Measurements from ENCODE around the gene MAGEF1. TPM values are rescaled to one million over a fixed set of nuclear protein-coding genes. Genes with fewer than 3 reads are reported as not detected.

Gene MAGEF1
- total and polyA plus RNA-seq, 11 donors = 24.7 to 36.4 (median 31.8) TPM

DNA sequence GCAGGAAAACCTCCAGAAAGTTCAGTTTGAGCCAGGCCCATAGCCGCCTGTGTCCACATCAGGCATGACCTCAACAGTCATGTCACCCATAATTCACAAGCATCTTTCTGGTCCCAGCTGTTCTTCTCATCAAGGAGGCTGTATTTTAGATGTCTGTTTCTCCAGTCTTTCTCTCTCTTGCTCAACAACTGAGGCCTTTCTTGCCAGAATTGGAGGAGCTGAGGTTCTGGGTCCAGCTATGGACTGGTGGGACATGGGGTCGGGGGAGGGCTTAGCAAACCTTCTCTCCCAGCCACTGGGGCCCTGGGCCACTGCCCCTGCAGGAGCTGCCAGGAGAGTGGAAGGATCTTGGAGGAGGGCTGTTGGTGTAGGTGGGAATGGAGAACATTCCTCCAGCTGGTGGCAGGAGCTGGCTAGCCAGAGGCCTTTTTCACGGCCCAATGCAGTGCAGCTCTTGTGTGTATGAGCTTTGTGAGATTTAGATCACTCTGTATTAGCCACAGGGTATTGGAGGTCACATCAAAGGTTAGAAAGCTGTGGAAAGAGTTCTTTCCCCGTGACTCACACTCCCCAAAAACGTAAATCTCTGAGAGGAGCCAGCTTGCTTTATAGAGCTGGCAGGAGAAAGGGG lies 23.5 kb downstream of the MAGEF1 start:
- DNase-seq (peak in 1 of 5 donors; percentile 50), ATAC-seq (peak; percentile 15 to 80 (median 60))
- H3K27ac ChIP-seq = peak overlapping the region in 11 of 12 donors; percentile 7 to 79 (median 51)
- no peaks in the 10 kb centered on the region for H3K27me3 ChIP-seq
- no peaks in the 10 kb centered on the region for H3K9me3 ChIP-seq
- H3K4me1 ChIP-seq = peaks cover 0 to 57% (median 26%) of the 10 kb centered on the region in 12 donors
- TF ChIP-seq POLR2A (IDR thresholded peaks at IDR 0.05) = no peak
- TF ChIP-seq, protein P1, sequence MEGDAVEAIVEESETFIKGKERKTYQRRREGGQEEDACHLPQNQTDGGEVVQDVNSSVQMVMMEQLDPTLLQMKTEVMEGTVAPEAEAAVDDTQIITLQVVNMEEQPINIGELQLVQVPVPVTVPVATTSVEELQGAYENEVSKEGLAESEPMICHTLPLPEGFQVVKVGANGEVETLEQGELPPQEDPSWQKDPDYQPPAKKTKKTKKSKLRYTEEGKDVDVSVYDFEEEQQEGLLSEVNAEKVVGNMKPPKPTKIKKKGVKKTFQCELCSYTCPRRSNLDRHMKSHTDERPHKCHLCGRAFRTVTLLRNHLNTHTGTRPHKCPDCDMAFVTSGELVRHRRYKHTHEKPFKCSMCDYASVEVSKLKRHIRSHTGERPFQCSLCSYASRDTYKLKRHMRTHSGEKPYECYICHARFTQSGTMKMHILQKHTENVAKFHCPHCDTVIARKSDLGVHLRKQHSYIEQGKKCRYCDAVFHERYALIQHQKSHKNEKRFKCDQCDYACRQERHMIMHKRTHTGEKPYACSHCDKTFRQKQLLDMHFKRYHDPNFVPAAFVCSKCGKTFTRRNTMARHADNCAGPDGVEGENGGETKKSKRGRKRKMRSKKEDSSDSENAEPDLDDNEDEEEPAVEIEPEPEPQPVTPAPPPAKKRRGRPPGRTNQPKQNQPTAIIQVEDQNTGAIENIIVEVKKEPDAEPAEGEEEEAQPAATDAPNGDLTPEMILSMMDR (IDR thresholded peaks at IDR 0.05) = no peak
- H3K4me3 ChIP-seq = no peak overlapping the region
- WGBS, 4 donors = 61 to 73% (median 72%) methylated on average over 5 of the region's 5 CpGs
- no peaks in the 10 kb centered on the region for H3K36me3 ChIP-seq
- intact Hi-C loops (cut with DNase I) = no loop called here

DNA sequence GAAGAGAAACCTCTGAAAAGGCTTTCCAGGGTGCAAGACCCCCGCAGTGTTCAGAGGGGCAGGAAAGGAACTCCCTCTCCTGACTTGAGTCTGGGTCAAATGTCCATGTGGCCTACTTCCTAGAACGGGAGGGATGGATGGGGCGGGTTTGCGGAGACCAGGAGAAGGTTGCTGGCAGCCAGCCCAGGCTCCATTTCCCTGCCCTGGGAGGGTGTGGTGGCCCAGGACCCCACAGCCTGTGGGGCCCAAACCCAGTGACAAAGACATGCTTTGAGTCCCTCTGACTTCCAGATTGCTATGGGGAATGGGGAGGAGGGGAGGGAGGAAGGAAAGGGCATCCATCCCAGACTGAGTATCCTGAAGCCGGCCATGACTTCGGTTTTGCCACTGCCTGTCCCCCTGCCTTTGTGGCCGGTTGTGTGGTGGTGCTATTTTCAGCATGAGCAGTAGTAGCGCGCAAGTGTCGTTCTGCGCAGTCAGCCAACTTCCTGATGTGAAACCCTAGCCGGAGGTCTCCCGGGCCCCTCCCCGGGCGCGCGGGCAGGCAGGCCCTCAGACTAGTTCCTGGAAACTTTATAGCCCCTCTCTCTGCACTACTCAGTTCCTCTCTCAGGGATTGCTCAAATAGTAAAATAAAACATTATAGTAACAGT lies 24.4 kb downstream of the MAGEF1 start:
- H3K27ac ChIP-seq = peak overlapping the region in 11 of 12 donors; percentile 42 to 79 (median 60)
- intact Hi-C loops (cut with DNase I) = no loop called here

DNA sequence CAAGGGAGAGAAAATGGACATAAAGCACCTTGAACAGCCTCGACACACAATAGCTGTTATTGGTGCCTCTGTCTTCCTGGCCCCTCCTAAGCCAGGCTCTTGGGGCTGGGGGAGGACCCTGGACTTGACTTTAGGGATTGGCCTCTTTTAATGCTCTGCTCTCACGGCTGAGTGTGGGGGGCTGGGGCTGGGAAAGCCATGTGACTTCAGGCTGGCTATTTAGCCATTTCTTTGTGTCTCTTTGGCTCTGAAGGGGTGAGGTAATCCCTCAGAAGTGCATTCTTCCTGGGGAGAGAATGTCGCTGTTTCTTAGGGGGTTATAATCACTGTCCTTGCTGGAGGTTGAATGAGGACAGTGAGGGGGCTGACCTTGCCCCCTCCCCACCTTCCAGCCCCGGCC lies 26.2 kb downstream of the MAGEF1 start:
- peak overlapping the region in 1 of 12 donors; percentile 42 for H3K27ac ChIP-seq
- WGBS, 4 donors = 36 to 46% (median 41%) methylated on average over 4 of the region's 4 CpGs
- no peaks in the 10 kb centered on the region for H3K36me3 ChIP-seq
- no peaks in the 10 kb centered on the region for H3K27me3 ChIP-seq
- ATAC-seq (peak in 1 of 4 donors; percentile 7), DNase-seq (no peak)
- intact Hi-C loops (cut with DNase I) = no loop called here
- TF ChIP-seq POLR2A (IDR thresholded peaks at IDR 0.05) = no peak
- TF ChIP-seq, protein P1 (IDR thresholded peaks at IDR 0.05) = no peak
- peaks cover 0 to 36% (median 15%) of the 10 kb centered on the region in 12 donors for H3K4me1 ChIP-seq
- H3K9me3 ChIP-seq = no peaks in the 10 kb centered on the region
- no peak overlapping the region for H3K4me3 ChIP-seq

More for the DNA sequence above, 24.4 kb downstream of the MAGEF1 start:
- TF ChIP-seq POLR2A (IDR thresholded peaks at IDR 0.05) = no peak
- TF ChIP-seq, protein P1 (IDR thresholded peaks at IDR 0.05) = no peak
- no peaks in the 10 kb centered on the region for H3K27me3 ChIP-seq
- 25 to 38% (median 35%) methylated on average over 16 to 17 of the region's 17 CpGs for WGBS, 4 donors
- H3K9me3 ChIP-seq = no peaks in the 10 kb centered on the region
- no peak overlapping the region for H3K4me3 ChIP-seq
- DNase-seq (peak; percentile 62 to 79 (median 67)), ATAC-seq (peak; percentile 13 to 73 (median 36))
- peaks cover 0 to 51% (median 26%) of the 10 kb centered on the region in 12 donors for H3K4me1 ChIP-seq
- no peaks in the 10 kb centered on the region for H3K36me3 ChIP-seq

DNA sequence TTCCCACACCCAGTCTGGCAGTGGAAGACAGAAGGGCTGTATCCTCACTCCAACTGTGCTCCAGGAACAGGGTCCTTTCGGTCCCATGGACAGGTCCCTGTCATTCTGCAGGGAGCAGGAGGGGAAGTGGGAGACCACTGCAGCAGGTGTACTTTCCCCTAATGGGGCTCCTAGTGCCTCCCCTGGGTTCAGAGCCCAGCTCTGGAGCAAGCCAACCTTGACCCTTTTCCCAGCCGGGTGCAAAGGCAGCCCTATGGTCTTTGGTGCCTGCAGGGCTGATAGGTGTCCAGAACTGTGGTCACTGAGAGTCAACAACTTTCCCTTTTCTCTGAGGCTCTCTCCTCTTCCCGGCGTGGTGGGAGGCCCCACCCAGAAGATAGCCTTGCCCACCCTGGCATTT lies 26.8 kb downstream of the MAGEF1 start:
- intact Hi-C loops (cut with DNase I) = no loop called here
- Histone ChIP-seq H3K36me3 (no peaks in the 10 kb centered on the region), H3K27me3 (no peaks in the 10 kb centered on the region), H3K4me1 (peaks cover 0 to 42% (median 15%) of the 10 kb centered on the region in 12 donors), H3K27ac (peak overlapping the region in 1 of 12 donors; percentile 42), H3K4me3 (no peak overlapping the region), H3K9me3 (no peaks in the 10 kb centered on the region)
- ATAC-seq (no peak), DNase-seq (no peak)
- 40 to 73% (median 70%) methylated on average over 2 to 4 of the region's 4 CpGs for WGBS, 4 donors
- no peak for TF ChIP-seq POLR2A (IDR thresholded peaks at IDR 0.05)
- TF ChIP-seq, protein P1 (IDR thresholded peaks at IDR 0.05) = no peak
